Astrocyte (in vitro differentiated cells and primary cell): ENCODE results near the gene SKA1. TPM values are rescaled to one million over a fixed set of nuclear protein-coding genes. Genes with fewer than 3 reads are reported as not detected.
A peak's percentile ranks its signal among the peaks of the same experiment; 100 is the strongest.
"Not testable (repeated sequence)": the region's sequence is repeated elsewhere in the genome, so short reads cannot be mapped to it uniquely, and the experiment has no call there.

ENCODE experiments used
- DNase-seq: peaks from one replicate; pipeline ENCODE4 v3.0.0-alpha.2; 2010; ENCODE audit warnings: low read depth
- FAIRE-seq: peaks from 2 replicates; lab custom pipeline; 2011; peaks lifted over from hg19 to GRCh38; lab: Jason Lieb, UNC
- H2AFZ ChIP-seq: 2 replicates; pipeline ENCODE4 v1.6.0; 2012; ENCODE audit warnings: low read depth, low read length, inconsistent platforms
- H3K27ac ChIP-seq: 2 replicates; pipeline ENCODE4 v1.5.1; 2011; ENCODE audit warnings: low read depth, low read length, inconsistent platforms
- H3K27me3 ChIP-seq: 2 replicates; pipeline ENCODE4 v1.6.0; 2011; ENCODE audit warnings: low read length, inconsistent platforms; ENCODE audit not compliant: insufficient read depth
- H3K36me3 ChIP-seq: 2 replicates; pipeline ENCODE4 v1.5.1; 2011; ENCODE audit warnings: low read length, inconsistent platforms; ENCODE audit not compliant: insufficient read depth
- H3K4me1 ChIP-seq: 2 replicates; pipeline ENCODE4 v1.5.1; 2011; ENCODE audit warnings: low read length, inconsistent platforms; ENCODE audit not compliant: insufficient read depth
- H3K4me2 ChIP-seq: 2 replicates; pipeline ENCODE4 v1.6.0; 2012; ENCODE audit warnings: low read length, inconsistent platforms
- H3K4me3 ChIP-seq: 2 replicates; pipeline ENCODE4 v1.5.1; 2011; ENCODE audit warnings: low read depth, mild to moderate bottlenecking, low read length, inconsistent platforms; ENCODE audit not compliant: insufficient read depth
- H3K79me2 ChIP-seq: 2 replicates; pipeline ENCODE4 v1.6.0; 2012; ENCODE audit warnings: mild to moderate bottlenecking, low read length, inconsistent platforms; ENCODE audit not compliant: insufficient read depth
- H3K9ac ChIP-seq: 2 replicates; pipeline ENCODE4 v1.6.0; 2012; ENCODE audit warnings: mild to moderate bottlenecking, low read length, inconsistent platforms
- H3K9me3 ChIP-seq: 2 replicates; pipeline ENCODE4 v1.5.1; 2012; ENCODE audit warnings: low read depth, mild to moderate bottlenecking, low read length, inconsistent platforms; ENCODE audit not compliant: insufficient read depth
- H4K20me1 ChIP-seq: 2 replicates; pipeline ENCODE4 v1.6.0; 2012; ENCODE audit warnings: low read length, inconsistent platforms; ENCODE audit not compliant: insufficient read depth
- H3K27ac Mint-ChIP-seq: one replicate; pipeline ENCODE4 v1.8.0; 2021; ENCODE audit warnings: mild to moderate bottlenecking, mixed read lengths; ENCODE audit not compliant: unreplicated experiment
- H3K27me3 Mint-ChIP-seq: one replicate; pipeline ENCODE4 v1.8.0; 2021; ENCODE audit warnings: low read depth, mixed read lengths; ENCODE audit not compliant: unreplicated experiment
- H3K36me3 Mint-ChIP-seq: one replicate; pipeline ENCODE4 v1.8.0; 2021; ENCODE audit warnings: low read depth, mixed read lengths; ENCODE audit not compliant: unreplicated experiment
- H3K4me1 Mint-ChIP-seq: one replicate; pipeline ENCODE4 v1.8.0; 2021; ENCODE audit warnings: low read depth, mixed read lengths; ENCODE audit not compliant: unreplicated experiment
- H3K4me3 Mint-ChIP-seq: one replicate; pipeline ENCODE4 v1.8.0; 2021; ENCODE audit warnings: mild to moderate bottlenecking, moderate library complexity, mixed read lengths; ENCODE audit not compliant: unreplicated experiment
- H3K9me3 Mint-ChIP-seq: one replicate; pipeline ENCODE4 v1.8.0; 2021; ENCODE audit warnings: mild to moderate bottlenecking, mixed read lengths; ENCODE audit not compliant: unreplicated experiment
- EZH2 ChIP-seq: IDR thresholded peaks from 2 replicates; pipeline ENCODE4 v1.6.1; 2012; ENCODE audit warnings: mild to moderate bottlenecking, low read length, inconsistent platforms; ENCODE audit not compliant: insufficient read depth
- total RNA-seq: library from RNA; stranded (reverse); gene quantifications from 2 replicates; pipeline ENCODE4 v1.2.1, GENCODE V29; 2021
- TF ChIP-seq, protein P1 (sequence below): IDR thresholded peaks from 2 replicates; pipeline ENCODE4 v1.5.1; 2011; ENCODE audit warnings: low read depth, mild to moderate bottlenecking, inconsistent platforms, low read length, moderate library complexity; ENCODE audit not compliant: insufficient read depth

Gene SKA1
- total RNA-seq, 1 donor from 2014 or later = 2.6 TPM

DNA sequence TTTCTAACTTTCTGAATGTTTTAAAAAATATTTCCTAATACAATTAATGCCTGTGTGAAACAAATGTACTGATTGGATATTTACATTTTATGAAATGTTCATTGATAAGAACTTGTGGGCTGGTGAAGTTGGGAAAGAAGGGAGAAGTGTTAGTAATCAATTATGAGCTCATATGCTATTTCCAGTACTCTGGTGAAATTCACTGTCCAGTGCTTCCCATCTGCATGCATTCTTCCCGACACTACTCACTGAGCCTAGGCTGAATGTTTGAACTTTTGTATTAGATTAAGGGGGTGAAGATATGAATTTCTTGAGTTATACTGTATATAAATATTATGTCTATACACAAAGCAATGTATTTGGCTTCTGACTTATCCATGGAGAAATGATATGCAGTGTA lies 36.0 kb downstream of the SKA1 start:
- FAIRE-seq (no peak), DNase-seq (peak; percentile 49)
- H4K20me1 ChIP-seq = no peaks in the 10 kb centered on the region
- H2AFZ ChIP-seq = no peak overlapping the region
- Mint-ChIP-seq H3K36me3 (no peaks in the 10 kb centered on the region), H3K27me3 (peaks cover 2% of the 10 kb centered on the region), H3K27ac (peak overlapping the region; percentile 22), H3K4me3 (no peak overlapping the region), H3K4me1 (peaks cover 7% of the 10 kb centered on the region), H3K9me3 (no peaks in the 10 kb centered on the region)
- no peaks in the 10 kb centered on the region for H3K9me3 ChIP-seq
- peaks cover 11% of the 10 kb centered on the region for H3K27me3 ChIP-seq
- no peak overlapping the region for H3K27ac ChIP-seq
- H3K36me3 ChIP-seq = no peaks in the 10 kb centered on the region
- TF ChIP-seq, protein P1, sequence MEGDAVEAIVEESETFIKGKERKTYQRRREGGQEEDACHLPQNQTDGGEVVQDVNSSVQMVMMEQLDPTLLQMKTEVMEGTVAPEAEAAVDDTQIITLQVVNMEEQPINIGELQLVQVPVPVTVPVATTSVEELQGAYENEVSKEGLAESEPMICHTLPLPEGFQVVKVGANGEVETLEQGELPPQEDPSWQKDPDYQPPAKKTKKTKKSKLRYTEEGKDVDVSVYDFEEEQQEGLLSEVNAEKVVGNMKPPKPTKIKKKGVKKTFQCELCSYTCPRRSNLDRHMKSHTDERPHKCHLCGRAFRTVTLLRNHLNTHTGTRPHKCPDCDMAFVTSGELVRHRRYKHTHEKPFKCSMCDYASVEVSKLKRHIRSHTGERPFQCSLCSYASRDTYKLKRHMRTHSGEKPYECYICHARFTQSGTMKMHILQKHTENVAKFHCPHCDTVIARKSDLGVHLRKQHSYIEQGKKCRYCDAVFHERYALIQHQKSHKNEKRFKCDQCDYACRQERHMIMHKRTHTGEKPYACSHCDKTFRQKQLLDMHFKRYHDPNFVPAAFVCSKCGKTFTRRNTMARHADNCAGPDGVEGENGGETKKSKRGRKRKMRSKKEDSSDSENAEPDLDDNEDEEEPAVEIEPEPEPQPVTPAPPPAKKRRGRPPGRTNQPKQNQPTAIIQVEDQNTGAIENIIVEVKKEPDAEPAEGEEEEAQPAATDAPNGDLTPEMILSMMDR = no peak
- H3K79me2 ChIP-seq = no peaks in the 10 kb centered on the region
- no peak overlapping the region for H3K9ac ChIP-seq
- H3K4me2 ChIP-seq = no peak overlapping the region
- no peak overlapping the region for H3K4me3 ChIP-seq
- H3K4me1 ChIP-seq = no peaks in the 10 kb centered on the region

DNA sequence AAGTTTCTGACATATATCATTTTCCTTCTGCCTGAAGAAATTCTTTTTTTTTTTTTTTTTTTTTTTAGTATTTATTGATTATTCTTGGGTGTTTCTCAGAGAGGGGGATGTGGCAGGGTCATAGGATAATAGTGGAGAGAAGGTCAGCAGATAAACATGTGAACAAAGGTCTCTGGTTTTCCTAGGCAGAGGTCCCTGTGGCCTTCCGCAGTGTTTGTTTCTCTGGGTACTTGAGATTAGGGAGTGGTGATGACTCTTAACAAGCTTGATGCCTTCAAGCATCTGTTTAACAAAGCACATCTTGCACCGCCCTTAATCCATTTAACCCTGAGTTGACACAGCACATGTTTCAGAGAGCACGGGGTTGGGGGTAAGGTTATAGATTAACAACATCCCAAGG lies 42.0 kb downstream of the SKA1 start:
- not testable (repeated sequence) for H3K4me3 Mint-ChIP-seq, H3K27me3 ChIP-seq, H2AFZ ChIP-seq, H3K9ac ChIP-seq, FAIRE-seq, H3K79me2 ChIP-seq, H3K36me3 ChIP-seq, H3K4me3 ChIP-seq, H3K9me3 Mint-ChIP-seq, H3K4me1 ChIP-seq, H3K27me3 Mint-ChIP-seq, H3K4me2 ChIP-seq, H3K36me3 Mint-ChIP-seq, H3K27ac ChIP-seq, H3K9me3 ChIP-seq, H4K20me1 ChIP-seq, H3K27ac Mint-ChIP-seq, DNase-seq, H3K4me1 Mint-ChIP-seq

DNA sequence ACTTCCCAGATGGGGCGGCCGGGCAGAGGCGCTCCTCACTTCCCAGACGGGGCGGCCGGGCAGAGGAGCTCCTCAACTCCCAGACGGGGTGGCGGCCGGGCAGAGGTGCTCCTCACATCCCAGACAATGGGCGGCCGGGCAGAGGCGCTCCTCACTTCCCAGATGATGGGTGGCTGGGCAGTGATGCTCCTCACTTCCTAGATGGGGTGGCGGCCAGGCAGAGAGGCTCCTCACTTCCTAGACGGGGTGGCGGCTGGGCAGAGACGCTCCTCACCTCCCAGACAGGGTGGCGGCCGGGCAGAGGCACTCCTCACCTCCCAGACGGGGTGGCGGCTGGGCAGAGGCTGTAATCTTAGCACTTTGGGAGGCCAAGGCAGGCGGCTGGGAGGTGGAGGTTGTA lies 42.9 kb downstream of the SKA1 start:
- not testable (repeated sequence) for DNase-seq, H3K27ac ChIP-seq, H3K9me3 ChIP-seq, H3K27me3 ChIP-seq, H3K27ac Mint-ChIP-seq, H3K4me1 ChIP-seq, H2AFZ ChIP-seq, H4K20me1 ChIP-seq, H3K36me3 Mint-ChIP-seq, H3K4me2 ChIP-seq, H3K9me3 Mint-ChIP-seq, H3K4me3 Mint-ChIP-seq, H3K36me3 ChIP-seq, H3K79me2 ChIP-seq, H3K9ac ChIP-seq, FAIRE-seq, H3K4me3 ChIP-seq, H3K4me1 Mint-ChIP-seq, H3K27me3 Mint-ChIP-seq

DNA sequence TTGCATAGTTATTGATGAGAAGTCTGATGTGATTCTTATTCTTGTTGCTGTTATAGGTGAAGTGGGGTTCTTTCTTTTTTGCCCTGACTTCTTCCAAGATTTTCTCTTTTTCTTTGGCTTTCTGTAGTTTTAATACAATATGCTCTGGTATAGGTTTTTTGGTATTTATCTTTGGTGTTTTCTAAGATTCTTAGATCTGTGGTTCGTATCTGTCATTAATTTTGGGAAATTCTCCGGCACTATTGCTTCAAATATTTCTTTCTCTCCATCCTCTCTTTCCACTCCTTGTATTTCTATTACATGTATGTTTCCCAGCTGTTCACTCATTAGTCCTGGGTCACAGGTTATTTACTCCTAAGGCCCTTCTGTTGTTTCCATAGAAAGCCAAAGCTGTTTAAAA lies 43.8 kb downstream of the SKA1 start:
- Mint-ChIP-seq H3K36me3 (no peaks in the 10 kb centered on the region), H3K9me3 (no peaks in the 10 kb centered on the region), H3K27ac (no peak overlapping the region), H3K4me1 (no peaks in the 10 kb centered on the region), H3K4me3 (no peak overlapping the region), H3K27me3 (no peaks in the 10 kb centered on the region)
- no peak overlapping the region for H2AFZ ChIP-seq
- no peak overlapping the region for H3K27ac ChIP-seq
- H3K9me3 ChIP-seq = peaks cover 3% of the 10 kb centered on the region
- H3K4me1 ChIP-seq = no peaks in the 10 kb centered on the region
- TF ChIP-seq, protein P1 = no peak
- TF ChIP-seq EZH2 = no peak
- H3K9ac ChIP-seq = no peak overlapping the region
- FAIRE-seq = no peak
- no peak overlapping the region for H3K4me2 ChIP-seq
- no peaks in the 10 kb centered on the region for H3K79me2 ChIP-seq
- H3K36me3 ChIP-seq = no peaks in the 10 kb centered on the region
- no peaks in the 10 kb centered on the region for H4K20me1 ChIP-seq
- no peak overlapping the region for H3K4me3 ChIP-seq
- no peak for DNase-seq
- H3K27me3 ChIP-seq = peaks cover 4% of the 10 kb centered on the region
